Epithelial cell of esophagus (primary cell): ENCODE measurements around the gene CISD1.

Experiments
- DNase-seq: peaks from one replicate; pipeline ENCODE4 v3.0.0; 2010; ENCODE audit warnings: low read depth
- H3K4me3 ChIP-seq: 2 replicates; pipeline ENCODE4 v1.5.1; 2011; ENCODE audit warnings: mild to moderate bottlenecking, low read length, control low read depth
- CTCF ChIP-seq: IDR thresholded peaks from 2 replicates; pipeline ENCODE4 v1.5.1; 2011; ENCODE audit warnings: low read depth, mild to moderate bottlenecking, low read length, control low read depth, inconsistent platforms; ENCODE audit not compliant: insufficient read depth; ENCODE audit errors: missing control alignments

CISD1 gene

GRCh38 chr10:58266826-58267712 is 1.9 kb upstream of the CISD1 start:
- peak; percentile 83 for DNase-seq
- TF ChIP-seq CTCF = no peak
- H3K4me3 ChIP-seq = peak overlapping the region; percentile 77

- H3K4me3 ChIP-seq = peak within 1 kb of the TSS; percentile 82
Observed at GRCh38 chr10:58267713-58268453, 1.1 kb upstream of the CISD1 start, which contains the start of gene IPMK. TSS of gene IPMK (minus strand) at chr10:58267894. CDS start at chr10:58267611, 283 bp downstream.

GRCh38 chr10:58268454-58268945 is 462 bp upstream of the CISD1 start:
- no peak for TF ChIP-seq CTCF
- H3K4me3 ChIP-seq = peak overlapping the region; percentile 82
- DNase-seq = no peak

More at GRCh38 chr10:58267713-58268453, 1.1 kb upstream of the CISD1 start, which contains the start of gene IPMK:
- DNase-seq = peak; percentile 96
- TF ChIP-seq CTCF = no peak

- H3K4me3 ChIP-seq = peak overlapping the region; percentile 82
- TF ChIP-seq CTCF = no peak
- no peak for DNase-seq
Observed at GRCh38 chr10:58269782-58270290, 874 bp downstream of the CISD1 start.

- no peak for TF ChIP-seq CTCF
- no peak overlapping the region for H3K4me3 ChIP-seq
- no peak for DNase-seq
Observed at GRCh38 chr10:58275261-58275660, 6.3 kb downstream of the CISD1 start.

- no peak overlapping the region for H3K4me3 ChIP-seq
- TF ChIP-seq CTCF = no peak
- DNase-seq = no peak
Observed at GRCh38 chr10:58275908-58276307, 6.9 kb downstream of the CISD1 start.
